ENCODE data around the gene EEF1A1.

Gene EEF1A1

GRCh38 chr6:73505142-73505541 lies 15.7 kb downstream of the EEF1A1 start:
- DNase-seq (ENCODE audit: low read depth), result no peak

GRCh38 chr6:73504160-73504559 lies 16.7 kb downstream of the EEF1A1 start:
- DNase-seq (ENCODE audit: low read depth), result no peak

GRCh38 chr6:73503027-73503772 lies 17.6 kb downstream of the EEF1A1 start:
- DNase-seq (ENCODE audit: low read depth), result no peak

GRCh38 chr6:73497915-73498314 lies 22.9 kb downstream of the EEF1A1 start:
- DNase-seq (ENCODE audit: low read depth), result no peak

GRCh38 chr6:73491377-73491776 lies 29.5 kb downstream of the EEF1A1 start:
- no peak for DNase-seq (ENCODE audit: low read depth)

- no peak for DNase-seq (ENCODE audit: low read depth)
These were observed 33.4 kb downstream of the EEF1A1 start for GRCh38 chr6:73487473-73487872.

GRCh38 chr6:73484438-73484837 lies 36.4 kb downstream of the EEF1A1 start:
- no peak for DNase-seq (ENCODE audit: low read depth)

- no peak for DNase-seq (ENCODE audit: low read depth)
These were observed 38.9 kb downstream of the EEF1A1 start for GRCh38 chr6:73481969-73482368.

GRCh38 chr6:73477407-73477806 lies 43.4 kb downstream of the EEF1A1 start:
- no peak for DNase-seq (ENCODE audit: low read depth)

- DNase-seq (ENCODE audit: low read depth), result no peak
These were observed 44.1 kb downstream of the EEF1A1 start for GRCh38 chr6:73476723-73477122.

GRCh38 chr6:73471686-73472290 lies 49.0 kb downstream of the EEF1A1 start:
- no peak for DNase-seq (ENCODE audit: low read depth)

Measured in GM04504 (cell line).